ENCODE results near the gene PLCB3. TPM values are rescaled to one million over a fixed set of nuclear protein-coding genes. Genes with fewer than 3 reads are reported as not detected.
A peak's percentile ranks its signal among the peaks of the same experiment; 100 is the strongest.

PLCB3 gene
- total and polyA plus RNA-seq, 2 experiments from 2014 or later: 19.0 to 23.5 TPM

DNA sequence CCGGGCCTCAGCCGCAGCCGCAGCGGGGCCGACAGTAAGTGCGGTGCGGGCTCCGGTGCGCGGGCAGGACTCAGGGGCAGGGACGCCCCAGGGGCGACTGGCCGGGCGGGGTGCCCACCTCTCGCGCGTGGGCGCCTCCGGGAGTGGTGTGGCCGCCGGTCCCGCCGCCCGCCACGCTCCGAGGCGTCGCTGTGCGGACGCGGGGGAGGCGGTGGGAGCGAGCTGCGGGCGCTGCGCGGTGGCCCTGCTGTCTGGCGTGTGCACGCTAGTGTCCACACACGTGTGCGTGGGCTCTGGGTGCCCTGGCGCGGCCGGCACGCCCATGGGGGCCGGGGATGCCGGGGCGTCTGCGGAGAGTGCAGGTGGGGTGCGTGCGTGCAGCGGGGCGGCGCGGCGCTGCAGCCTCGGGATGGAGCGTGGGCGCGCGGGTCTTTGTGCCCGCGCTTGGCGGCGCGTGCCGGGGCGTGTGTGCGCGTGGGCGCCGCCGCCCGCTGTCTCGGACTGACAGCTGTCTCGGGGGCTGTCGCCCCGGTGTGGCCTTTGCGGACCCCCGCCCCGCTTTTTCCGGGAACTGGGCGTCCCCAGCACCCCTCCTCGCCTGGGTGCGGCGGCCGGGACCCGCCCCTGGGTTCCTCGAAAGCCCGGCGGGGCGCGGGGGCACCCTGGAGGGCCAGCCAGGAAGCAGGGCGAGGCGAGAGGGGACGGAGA, 40.6 kb downstream of the PLCB3 start:
- 6% methylated on average over 21 of the region's 96 CpGs for WGBS (ENCODE audit: low lambda C conversion rate, missing lambda C conversion rate)
- DNase-seq (ENCODE audit: low spot score): no peak
- Histone ChIP-seq H3K27ac (no peak overlapping the region), H3K27me3 (peaks cover 72% of the 10 kb centered on the region), H4K20me1 (ENCODE audit: insufficient read depth, poor library complexity, severe bottlenecking) (no peaks in the 10 kb centered on the region), H3K4me3 (peak overlapping the region; percentile 23), H3K79me2 (no peaks in the 10 kb centered on the region), H3K9me2 (replicated peaks; ENCODE audit: insufficient read depth) (no peaks in the 10 kb centered on the region), H3K4me2 (peak overlapping the region; percentile 89), H2AFZ (no peak overlapping the region), H3K36me3 (replicated peaks; ENCODE audit: insufficient read depth, low read depth) (no peaks in the 10 kb centered on the region), H3K9me3 (ENCODE audit: low read depth) (no peaks in the 10 kb centered on the region), H3K4me1 (ENCODE audit: insufficient read depth) (peaks cover 4% of the 10 kb centered on the region)
- TF ChIP-seq EZH2 (IDR thresholded peaks at IDR 0.05; ENCODE audit: borderline replicate concordance): peak; percentile 36
- peak; percentile 39 for TF ChIP-seq EZH2phosphoT487 (IDR thresholded peaks at IDR 0.05; ENCODE audit: low read depth, severe bottlenecking, unreplicated experiment)
- TF ChIP-seq, protein P1, sequence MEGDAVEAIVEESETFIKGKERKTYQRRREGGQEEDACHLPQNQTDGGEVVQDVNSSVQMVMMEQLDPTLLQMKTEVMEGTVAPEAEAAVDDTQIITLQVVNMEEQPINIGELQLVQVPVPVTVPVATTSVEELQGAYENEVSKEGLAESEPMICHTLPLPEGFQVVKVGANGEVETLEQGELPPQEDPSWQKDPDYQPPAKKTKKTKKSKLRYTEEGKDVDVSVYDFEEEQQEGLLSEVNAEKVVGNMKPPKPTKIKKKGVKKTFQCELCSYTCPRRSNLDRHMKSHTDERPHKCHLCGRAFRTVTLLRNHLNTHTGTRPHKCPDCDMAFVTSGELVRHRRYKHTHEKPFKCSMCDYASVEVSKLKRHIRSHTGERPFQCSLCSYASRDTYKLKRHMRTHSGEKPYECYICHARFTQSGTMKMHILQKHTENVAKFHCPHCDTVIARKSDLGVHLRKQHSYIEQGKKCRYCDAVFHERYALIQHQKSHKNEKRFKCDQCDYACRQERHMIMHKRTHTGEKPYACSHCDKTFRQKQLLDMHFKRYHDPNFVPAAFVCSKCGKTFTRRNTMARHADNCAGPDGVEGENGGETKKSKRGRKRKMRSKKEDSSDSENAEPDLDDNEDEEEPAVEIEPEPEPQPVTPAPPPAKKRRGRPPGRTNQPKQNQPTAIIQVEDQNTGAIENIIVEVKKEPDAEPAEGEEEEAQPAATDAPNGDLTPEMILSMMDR (IDR thresholded peaks at IDR 0.05; ENCODE audit: poor library complexity): no peak

DNA sequence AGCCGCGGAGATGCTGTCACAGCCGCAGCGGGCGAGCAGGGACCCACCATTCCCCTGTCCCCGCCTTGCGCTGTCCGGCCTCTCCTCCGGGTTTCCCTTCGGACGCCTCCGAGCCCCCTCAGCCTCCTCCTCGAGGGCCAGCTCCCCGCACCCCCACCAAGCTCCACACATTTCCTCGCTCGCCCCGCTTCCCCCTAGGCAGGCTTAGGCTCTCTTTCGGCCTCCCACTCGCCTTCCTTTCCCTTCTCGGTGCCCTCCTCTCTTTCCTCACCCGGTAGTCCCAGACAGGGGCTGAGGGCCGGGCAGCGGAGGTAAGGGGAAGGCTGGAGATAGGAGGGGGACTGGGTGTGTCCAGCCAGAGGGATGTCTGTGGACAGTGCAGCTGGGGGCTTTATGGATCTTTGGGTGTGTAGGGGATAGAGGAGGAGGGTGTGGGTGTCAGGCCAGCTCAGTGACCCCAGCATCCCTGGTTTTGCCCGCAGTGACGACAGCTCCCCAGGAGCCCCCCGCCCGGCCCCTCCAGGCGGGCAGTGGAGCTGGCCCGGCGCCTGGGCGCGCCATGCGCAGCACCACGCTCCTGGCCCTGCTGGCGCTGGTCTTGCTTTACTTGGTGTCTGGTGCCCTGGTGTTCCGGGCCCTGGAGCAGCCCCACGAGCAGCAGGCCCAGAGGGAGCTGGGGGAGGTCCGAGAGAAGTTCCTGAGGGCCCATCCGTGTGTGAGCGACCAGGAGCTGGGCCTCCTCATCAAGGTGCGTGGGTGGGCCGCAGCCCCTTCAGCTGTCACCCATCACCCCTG, 41.3 kb downstream of the PLCB3 start:
- H3K79me2 ChIP-seq: no peaks in the 10 kb centered on the region
- H3K4me1 ChIP-seq (ENCODE audit: insufficient read depth): peaks cover 4% of the 10 kb centered on the region
- H3K27ac ChIP-seq: no peak overlapping the region
- H3K4me3 ChIP-seq: peak overlapping the region; percentile 23
- no peaks in the 10 kb centered on the region for H3K9me2 ChIP-seq (replicated peaks; ENCODE audit: insufficient read depth)
- H3K4me2 ChIP-seq: peak overlapping the region; percentile 89
- no peak overlapping the region for H2AFZ ChIP-seq
- H3K9me3 ChIP-seq (ENCODE audit: low read depth): no peaks in the 10 kb centered on the region
- DNase-seq (ENCODE audit: low spot score): no peak
- no peak for TF ChIP-seq EZH2 (IDR thresholded peaks at IDR 0.05; ENCODE audit: borderline replicate concordance)
- TF ChIP-seq, protein P1 (IDR thresholded peaks at IDR 0.05; ENCODE audit: poor library complexity): no peak
- peak; percentile 40 for TF ChIP-seq EZH2phosphoT487 (IDR thresholded peaks at IDR 0.05; ENCODE audit: low read depth, severe bottlenecking, unreplicated experiment)
- WGBS (ENCODE audit: low lambda C conversion rate, missing lambda C conversion rate): 59% methylated on average over 25 of the region's 42 CpGs
- no peaks in the 10 kb centered on the region for H3K36me3 ChIP-seq (replicated peaks; ENCODE audit: insufficient read depth, low read depth)
- H4K20me1 ChIP-seq (ENCODE audit: insufficient read depth, poor library complexity, severe bottlenecking): no peaks in the 10 kb centered on the region
- peaks cover 79% of the 10 kb centered on the region for H3K27me3 ChIP-seq

DNA sequence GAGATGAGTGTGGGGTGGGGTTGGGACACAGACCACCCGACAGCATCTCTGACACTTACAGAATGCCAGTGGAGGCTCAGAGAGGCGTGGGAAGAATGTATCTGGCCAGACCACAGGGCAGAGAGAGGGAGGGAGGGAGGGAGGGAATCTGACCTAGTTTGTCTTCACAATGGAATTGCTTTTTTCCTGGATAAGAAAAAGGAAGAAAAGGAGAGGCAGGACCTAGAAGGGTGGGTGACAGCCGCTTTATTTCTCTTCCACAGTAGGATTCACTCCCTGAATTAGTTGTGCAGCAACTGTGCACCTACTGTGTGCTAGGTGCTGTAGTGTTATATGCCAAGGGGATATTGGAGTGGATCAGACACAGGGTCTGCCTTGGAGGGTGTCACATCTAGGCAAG, 43.4 kb downstream of the PLCB3 start:
- Histone ChIP-seq H4K20me1 (ENCODE audit: insufficient read depth, poor library complexity, severe bottlenecking) (no peaks in the 10 kb centered on the region), H2AFZ (no peak overlapping the region), H3K4me2 (no peak overlapping the region), H3K4me3 (no peak overlapping the region), H3K27ac (no peak overlapping the region), H3K79me2 (no peaks in the 10 kb centered on the region), H3K4me1 (ENCODE audit: insufficient read depth) (peaks cover 13% of the 10 kb centered on the region), H3K9me2 (replicated peaks; ENCODE audit: insufficient read depth) (no peaks in the 10 kb centered on the region), H3K9me3 (ENCODE audit: low read depth) (no peaks in the 10 kb centered on the region), H3K27me3 (peaks cover 98% of the 10 kb centered on the region), H3K36me3 (replicated peaks; ENCODE audit: insufficient read depth, low read depth) (no peaks in the 10 kb centered on the region)
- 100% methylated on average over 1 of the region's 3 CpGs for WGBS (ENCODE audit: low lambda C conversion rate, missing lambda C conversion rate)
- TF ChIP-seq EZH2 (IDR thresholded peaks at IDR 0.05; ENCODE audit: borderline replicate concordance) (no peak), EZH2phosphoT487 (IDR thresholded peaks at IDR 0.05; ENCODE audit: low read depth, severe bottlenecking, unreplicated experiment) (no peak)
- TF ChIP-seq, protein P1 (IDR thresholded peaks at IDR 0.05; ENCODE audit: poor library complexity): no peak
- DNase-seq (ENCODE audit: low spot score): no peak

All from hepatocyte (in vitro differentiated cells).